EL (cell line): ENCODE results near the gene GPR62.

Experiments used
- DNase-seq: peaks from one replicate; pipeline ENCODE4 v3.0.0-alpha.2; 2016

Gene GPR62

GRCh38 chr3:51938780-51939425, 16.3 kb upstream of the GPR62 start:
- no peak for DNase-seq

- no peak for DNase-seq
These were observed 14.3 kb upstream of the GPR62 start for GRCh38 chr3:51940648-51941462.

- DNase-seq, result no peak
These were observed 13.8 kb upstream of the GPR62 start for GRCh38 chr3:51941463-51941797.

- DNase-seq, result peak; percentile 100
These were observed 13.2 kb upstream of the GPR62 start, which contains the start of the genes PARP3 and RRP9 for GRCh38 chr3:51941798-51942602. TSS of gene PARP3 (plus strand) at chr3:51942363. CDS start at chr3:51943356, 993 bp downstream. TSS of gene RRP9 (minus strand) at chr3:51941904. CDS start at chr3:51941867, 37 bp downstream.

- DNase-seq, result peak; percentile 78
These were observed 12.4 kb upstream of the GPR62 start for GRCh38 chr3:51942603-51943450.

GRCh38 chr3:51943451-51944391, 11.5 kb upstream of the GPR62 start:
- no peak for DNase-seq

GRCh38 chr3:51944451-51945021, 10.6 kb upstream of the GPR62 start:
- no peak for DNase-seq

- DNase-seq, result no peak
These were observed 9.9 kb upstream of the GPR62 start for GRCh38 chr3:51945031-51945840.

GRCh38 chr3:51945926-51946705, 9.1 kb upstream of the GPR62 start:
- DNase-seq, result no peak

GRCh38 chr3:51946796-51947195, 8.4 kb upstream of the GPR62 start:
- DNase-seq, result no peak

- DNase-seq, result no peak
These were observed 7.8 kb upstream of the GPR62 start for GRCh38 chr3:51947215-51947900.

GRCh38 chr3:51948016-51948580, 7.1 kb upstream of the GPR62 start:
- no peak for DNase-seq

GRCh38 chr3:51949121-51949520, 6.1 kb upstream of the GPR62 start:
- no peak for DNase-seq

GRCh38 chr3:51950899-51951298, 4.3 kb upstream of the GPR62 start:
- no peak for DNase-seq

GRCh38 chr3:51953445-51953844, 1.7 kb upstream of the GPR62 start:
- peak; percentile 82 for DNase-seq

- DNase-seq, result no peak
These were observed 1.1 kb upstream of the GPR62 start for GRCh38 chr3:51954105-51954504.

GRCh38 chr3:51954713-51955112, 468 bp upstream of the GPR62 start:
- no peak for DNase-seq
